NCI-H748 (cell line): ENCODE data around the gene PFDN2.

Source experiments
- DNase-seq: peaks from one replicate; lab custom pipeline; 2025; ENCODE audit not compliant: unreplicated experiment; lab: John Stamatoyannopoulos, UW

Gene PFDN2

GRCh38 chr1:161106431-161106830 is 11.4 kb downstream of the PFDN2 start:
- no peak for DNase-seq

- no peak for DNase-seq
These were observed 17.3 kb downstream of the PFDN2 start for GRCh38 chr1:161100556-161100955.

- DNase-seq, result no peak
These were observed 18.6 kb downstream of the PFDN2 start for GRCh38 chr1:161099090-161099802.

GRCh38 chr1:161098210-161099068 is 19.4 kb downstream of the PFDN2 start, which contains the start of gene KLHDC9:
Gene KLHDC9, plus strand, starts transcription at chr1:161098361. Its CDS starts 175 bp downstream, at chr1:161098536.
- peak; percentile 94 for DNase-seq

GRCh38 chr1:161096530-161096929 is 21.3 kb downstream of the PFDN2 start:
- DNase-seq, result no peak

GRCh38 chr1:161096015-161096414 is 21.8 kb downstream of the PFDN2 start:
- DNase-seq, result no peak

GRCh38 chr1:161095230-161095629 is 22.6 kb downstream of the PFDN2 start:
- DNase-seq, result no peak

GRCh38 chr1:161094481-161094880 is 23.4 kb downstream of the PFDN2 start:
- DNase-seq, result no peak

GRCh38 chr1:161092621-161093028 is 25.2 kb downstream of the PFDN2 start:
- DNase-seq, result no peak

GRCh38 chr1:161091796-161092507 is 25.9 kb downstream of the PFDN2 start:
- no peak for DNase-seq

- DNase-seq, result no peak
These were observed 26.7 kb downstream of the PFDN2 start for GRCh38 chr1:161091093-161091492.

- DNase-seq, result no peak
These were observed 27.2 kb downstream of the PFDN2 start for GRCh38 chr1:161090617-161091016.

- DNase-seq, result no peak
These were observed 27.9 kb downstream of the PFDN2 start for GRCh38 chr1:161089938-161090337.

- no peak for DNase-seq
These were observed 28.4 kb downstream of the PFDN2 start, which contains the start of gene NECTIN4 for GRCh38 chr1:161089251-161089924. Gene NECTIN4, minus strand, starts transcription at chr1:161089558. Its CDS starts 262 bp downstream, at chr1:161089296.

GRCh38 chr1:161088587-161089110 is 29.2 kb downstream of the PFDN2 start:
- DNase-seq, result no peak

- no peak for DNase-seq
These were observed 31.4 kb downstream of the PFDN2 start for GRCh38 chr1:161086457-161086856.

GRCh38 chr1:161085165-161085564 is 32.7 kb downstream of the PFDN2 start:
- no peak for DNase-seq

GRCh38 chr1:161084597-161084988 is 33.2 kb downstream of the PFDN2 start:
- no peak for DNase-seq

- no peak for DNase-seq
These were observed 33.9 kb downstream of the PFDN2 start for GRCh38 chr1:161083748-161084596.
